ENCODE measurements around the gene SPRR1A.
"Not testable (repeated sequence)": the region's sequence is repeated elsewhere in the genome, so short reads cannot be mapped to it uniquely, and the experiment has no call there.

SPRR1A gene

DNA sequence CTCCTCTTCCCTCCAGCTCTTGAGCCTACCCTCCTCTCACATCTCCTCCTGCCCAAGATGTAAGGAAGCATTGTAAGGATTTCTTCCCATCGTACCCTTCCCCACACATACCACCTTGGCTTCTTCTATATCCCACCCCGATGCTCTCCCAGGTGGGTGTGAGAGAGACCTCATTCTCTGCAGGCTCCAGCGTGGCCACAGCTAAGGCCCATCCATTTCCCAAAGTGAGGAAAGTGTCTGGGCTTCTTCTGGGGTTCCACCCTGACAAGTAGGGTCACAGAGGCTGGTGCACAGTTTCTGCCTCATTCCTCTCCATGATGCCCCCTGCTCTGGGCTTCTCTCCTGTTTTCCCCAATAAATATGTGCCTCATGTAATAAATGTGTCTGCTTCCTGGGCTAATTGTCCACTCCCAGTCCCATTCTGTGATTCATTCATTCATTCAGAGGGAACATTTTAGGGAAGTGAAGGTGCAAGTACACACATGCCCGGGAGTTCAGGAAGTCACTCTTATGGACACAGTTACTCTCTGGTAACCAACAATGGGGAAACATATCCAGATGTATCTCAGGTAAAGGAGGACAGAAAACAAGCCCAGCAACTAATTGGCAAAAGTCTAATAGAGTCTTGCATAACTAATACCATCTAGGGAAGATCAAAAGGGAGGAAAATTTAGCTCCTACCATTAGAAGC lies 11.5 kb upstream of the SPRR1A start:
- DNase-seq (ENCODE audit: low spot score): no peak

- no peak for DNase-seq (ENCODE audit: low spot score)
Observed at GRCh38 chr1:152976688-152977087, 7.2 kb upstream of the SPRR1A start.

DNA sequence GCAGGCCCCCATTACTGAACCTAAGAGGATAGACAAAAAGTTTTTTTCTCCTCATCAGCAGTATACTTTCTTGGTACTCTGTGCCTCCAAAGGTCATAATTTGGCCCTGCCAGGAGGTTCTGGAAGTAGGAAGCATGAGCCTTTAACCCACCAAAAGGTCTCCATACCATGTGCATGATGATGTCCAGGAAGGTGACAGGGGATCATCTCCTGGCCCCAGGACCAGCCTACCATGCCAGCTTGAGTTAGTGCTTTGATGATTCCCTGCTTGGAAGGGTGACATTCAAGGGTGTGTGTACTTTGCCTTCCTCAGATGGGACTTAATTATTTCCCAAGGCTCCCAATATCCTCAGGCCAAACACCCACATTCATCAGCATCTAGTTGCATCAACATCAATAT lies 6.3 kb upstream of the SPRR1A start:
- DNase-seq (ENCODE audit: low spot score): no peak

DNA sequence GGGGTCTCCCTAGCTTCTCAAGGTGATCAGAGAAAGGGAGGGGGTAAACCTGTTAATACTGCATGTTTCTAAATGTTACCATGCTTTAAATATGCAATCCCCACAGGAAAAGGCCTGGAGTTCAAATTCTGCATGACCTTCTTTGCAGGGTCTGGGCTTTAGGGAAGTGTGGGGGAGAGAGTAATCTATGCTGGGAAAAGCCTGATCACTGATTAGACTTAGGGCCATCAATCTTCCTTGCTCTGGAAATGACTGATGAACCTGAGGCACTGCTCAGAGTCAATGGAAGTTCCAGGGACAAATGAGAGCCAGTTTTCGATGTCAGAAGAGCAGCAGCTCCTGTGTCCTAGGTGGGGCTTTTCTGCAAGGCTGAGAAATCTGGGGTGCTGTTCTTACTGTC lies 3.2 kb upstream of the SPRR1A start:
- no peak for DNase-seq (ENCODE audit: low spot score)

DNA sequence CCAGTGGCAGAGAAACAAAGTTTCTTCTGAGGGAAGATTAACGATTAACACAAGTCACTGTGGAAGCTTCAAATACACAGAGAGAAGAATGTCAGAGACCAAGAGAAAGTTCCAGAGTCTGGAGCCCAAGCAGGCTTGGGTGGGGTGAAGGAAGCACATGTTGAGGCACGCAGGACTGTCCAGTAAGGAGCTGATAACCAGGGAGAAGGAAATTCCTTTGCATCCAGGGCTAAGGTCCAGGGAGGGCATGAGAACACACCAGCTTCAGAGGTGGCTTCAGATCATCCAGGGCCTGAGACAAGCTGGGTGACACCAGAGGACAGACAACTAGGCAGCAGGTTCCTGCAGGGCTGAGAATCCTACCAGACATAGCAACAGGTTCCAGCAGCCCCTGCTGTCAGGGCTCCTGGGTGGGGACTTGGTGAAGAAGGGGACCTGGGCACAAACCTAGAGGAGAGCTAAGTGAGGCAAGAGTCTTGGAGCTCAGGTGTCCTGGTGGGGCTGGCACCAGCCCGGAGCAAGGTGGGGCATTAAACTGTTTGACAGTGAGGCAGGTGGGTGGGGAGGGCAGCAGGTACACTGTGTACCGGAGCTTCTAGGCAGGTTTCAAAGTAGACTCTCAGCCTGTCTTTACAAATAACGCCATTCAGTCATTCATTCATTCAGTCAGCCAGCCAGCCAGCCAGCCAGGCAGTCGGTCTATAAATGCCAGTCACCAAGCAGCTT lies 2.6 kb upstream of the SPRR1A start:
- DNase-seq (ENCODE audit: low spot score): no peak

DNA sequence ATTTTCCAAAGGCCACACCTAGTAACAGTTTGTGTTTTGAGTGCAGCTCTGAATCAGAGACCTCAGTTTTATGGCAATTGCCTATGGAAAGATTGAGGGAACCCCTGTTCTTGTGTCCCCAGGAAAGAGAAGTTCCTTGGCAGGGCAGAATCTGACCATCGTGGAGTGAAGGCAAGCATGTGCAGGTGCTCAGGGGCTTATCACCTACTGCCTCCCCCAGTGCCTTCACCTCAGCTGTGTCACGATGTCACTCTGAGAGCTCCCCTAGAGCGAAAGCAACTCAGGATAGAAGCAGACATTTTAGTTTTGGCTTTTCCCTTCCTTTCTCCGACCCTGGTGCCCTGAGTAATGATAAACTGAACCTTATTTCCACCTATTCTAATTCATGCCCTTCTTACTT lies 1.8 kb upstream of the SPRR1A start:
- no peak for DNase-seq (ENCODE audit: low spot score)

DNA sequence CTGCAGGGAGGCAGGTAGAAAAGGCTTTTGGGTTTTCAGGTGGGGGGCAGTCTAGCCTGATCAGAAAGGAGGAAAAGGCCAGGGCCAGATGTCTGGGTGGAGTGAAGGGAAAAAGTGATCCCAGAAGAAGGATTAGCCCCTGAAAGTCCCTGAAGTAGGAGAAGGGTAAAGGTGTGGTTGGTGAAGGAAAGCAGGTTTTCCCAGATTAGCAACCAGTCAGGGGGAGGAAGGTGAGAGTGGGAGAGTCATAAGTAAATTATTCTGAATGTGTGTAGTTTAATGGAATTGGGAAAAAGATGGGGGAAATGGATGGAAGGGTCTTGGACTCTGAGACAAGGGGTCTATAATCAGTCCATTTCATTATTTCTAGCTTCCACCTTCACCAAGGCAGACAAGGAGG lies 647 bp upstream of the SPRR1A start:
- DNase-seq (ENCODE audit: low spot score): no peak

DNA sequence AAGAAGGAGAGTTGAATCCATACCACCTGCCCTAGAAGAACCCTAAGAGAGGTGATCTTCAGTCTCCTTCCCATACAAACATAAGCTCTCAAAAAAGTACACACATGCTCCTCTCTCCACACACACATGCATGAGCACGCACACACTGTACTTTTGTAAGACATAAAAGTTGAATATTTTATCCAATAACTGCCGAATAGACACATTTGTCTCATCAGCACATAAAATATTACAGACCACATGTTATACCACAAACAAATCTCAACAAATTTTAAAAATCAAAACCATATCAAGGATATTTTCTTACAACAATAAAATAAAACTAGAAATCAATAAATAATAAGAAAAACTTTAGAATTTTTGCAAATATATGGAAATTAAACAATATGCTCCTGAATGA lies 2.7 kb downstream of the SPRR1A start:
- no peak for DNase-seq (ENCODE audit: low spot score)

DNA sequence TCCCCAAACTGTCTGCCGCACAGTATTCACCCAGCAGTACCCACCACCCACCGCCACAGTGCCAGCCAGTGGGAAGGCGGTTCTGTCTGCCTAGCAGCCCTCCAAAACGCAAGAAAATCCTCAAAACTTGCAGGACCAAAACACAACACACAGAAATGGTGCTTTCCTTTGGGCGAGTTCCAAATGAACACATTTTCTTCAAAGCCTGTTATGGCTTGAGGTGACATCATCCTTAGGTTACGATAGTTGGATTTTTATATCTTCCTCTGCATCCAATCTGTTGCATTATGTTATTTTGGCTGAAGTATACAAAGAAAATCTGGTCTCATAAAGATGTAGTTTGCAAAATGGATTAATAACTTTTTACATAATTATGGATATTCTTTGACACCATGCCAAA lies 9.3 kb downstream of the SPRR1A start:
- DNase-seq (ENCODE audit: low spot score): no peak

- DNase-seq (ENCODE audit: low spot score): no peak
Observed at GRCh38 chr1:152995842-152996241, 12.0 kb downstream of the SPRR1A start.

- DNase-seq (ENCODE audit: low spot score): no peak
Observed at GRCh38 chr1:152996633-152997400, 12.9 kb downstream of the SPRR1A start.

DNA sequence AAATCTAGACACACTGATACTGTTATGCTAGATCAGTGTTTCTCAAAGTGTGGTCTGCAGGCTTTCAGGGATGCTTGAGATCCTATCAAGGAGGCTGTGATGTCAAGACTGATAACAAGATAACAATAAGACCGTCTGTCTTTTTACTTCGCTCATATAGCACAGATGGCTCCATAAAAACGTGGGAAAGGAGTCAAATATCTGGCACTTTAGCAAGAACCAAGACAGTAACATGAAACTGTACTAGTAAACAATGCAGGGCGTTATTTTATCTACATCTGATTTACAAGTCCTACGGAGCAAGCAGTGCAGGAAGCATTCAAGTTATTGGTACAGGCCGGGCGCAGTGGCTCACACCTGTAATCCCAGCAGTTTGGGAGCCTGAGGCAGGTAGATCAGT lies 14.0 kb downstream of the SPRR1A start:
- DNase-seq (ENCODE audit: low spot score): no peak

DNA sequence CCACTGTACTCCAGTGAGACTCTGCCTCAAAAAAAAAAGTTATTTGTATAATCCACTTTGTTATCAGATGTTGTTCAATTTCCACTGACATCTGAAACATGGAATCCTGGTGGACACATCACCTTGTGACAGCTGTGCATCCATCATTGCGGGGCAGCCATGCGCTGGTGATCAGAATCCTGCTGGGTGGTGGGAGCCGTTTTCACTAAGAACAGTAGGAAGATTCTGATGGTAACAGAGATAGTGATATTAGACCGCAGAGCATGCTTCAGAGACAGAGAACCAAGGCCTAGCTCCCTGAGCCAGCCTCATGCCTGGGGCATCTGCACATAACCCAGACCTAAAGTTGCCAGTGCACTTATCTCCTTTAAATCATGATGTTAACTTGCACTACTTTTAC lies 14.6 kb downstream of the SPRR1A start:
- DNase-seq (ENCODE audit: low spot score): no peak

DNA sequence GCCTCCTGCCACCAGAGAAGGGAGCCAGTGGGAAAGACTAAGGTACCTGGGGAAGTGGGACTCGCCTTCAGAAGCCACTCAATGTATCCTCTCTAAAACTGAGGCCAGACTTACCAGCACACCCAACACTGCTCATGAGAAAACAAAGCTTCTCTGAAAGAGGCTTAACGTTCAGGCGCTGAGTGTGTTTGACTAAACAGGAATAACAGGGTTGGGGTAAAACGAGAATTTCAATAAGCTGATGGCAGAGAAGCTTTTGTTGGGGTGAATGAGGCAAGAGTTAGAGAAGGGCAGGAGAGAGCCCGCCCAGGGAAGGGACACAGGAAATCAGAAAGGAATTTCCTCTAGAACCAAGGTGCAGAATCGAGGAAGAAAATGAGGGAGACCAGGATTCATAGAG lies 15.9 kb downstream of the SPRR1A start:
- DNase-seq (ENCODE audit: low spot score): no peak

DNA sequence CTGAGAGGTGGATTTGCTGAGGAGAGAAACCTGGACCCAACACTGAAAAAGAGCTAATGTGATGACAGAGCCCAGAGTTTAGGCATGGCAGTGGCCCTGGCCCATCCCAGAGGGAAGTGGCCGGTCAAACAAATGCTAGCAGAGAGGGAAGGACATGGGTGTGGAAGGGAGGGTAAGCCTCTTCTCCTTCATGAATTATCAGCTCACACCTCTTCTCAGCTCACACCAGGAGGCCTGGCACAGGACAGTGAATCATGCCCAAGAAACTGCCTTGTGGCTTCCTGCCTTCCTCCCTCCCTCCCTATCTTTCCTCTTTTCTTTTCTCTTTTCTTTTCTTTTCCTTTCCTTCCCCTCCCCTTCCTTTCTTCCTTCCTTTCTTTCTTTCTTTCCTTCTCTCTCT lies 16.4 kb downstream of the SPRR1A start:
- no peak for DNase-seq (ENCODE audit: low spot score)

- no peak for DNase-seq (ENCODE audit: low spot score)
Observed at GRCh38 chr1:153001382-153001781, 17.5 kb downstream of the SPRR1A start, which contains the start of gene SPRR3. Gene SPRR3, plus strand, starts transcription at chr1:153001749. Its CDS starts 1,272 bp downstream, at chr1:153003021.

- not testable (repeated sequence) for DNase-seq (ENCODE audit: low spot score)
Observed at GRCh38 chr1:153011235-153011758, 27.4 kb downstream of the SPRR1A start.

GRCh38 chr1:153021829-153022228 lies 37.9 kb downstream of the SPRR1A start:
- DNase-seq (ENCODE audit: low spot score): not testable (repeated sequence)

DNA sequence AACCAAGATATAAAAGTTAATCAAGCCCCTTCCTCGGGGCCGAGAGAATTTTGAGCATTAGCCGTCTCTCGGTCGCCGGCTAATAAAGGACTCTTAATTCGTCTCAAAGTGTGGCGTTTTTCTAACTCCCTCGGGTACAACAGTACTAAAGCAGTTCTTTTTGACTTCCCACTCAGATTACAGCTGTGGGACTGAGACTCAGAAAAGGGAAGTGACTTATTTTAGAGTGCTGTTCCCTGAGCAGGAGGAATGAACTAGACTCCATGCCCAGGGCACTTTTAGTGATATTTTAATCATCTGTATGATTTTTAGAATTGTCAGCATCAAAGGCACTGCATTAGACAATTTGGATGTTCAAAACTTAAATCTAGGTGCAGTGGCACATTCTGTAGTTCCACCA lies 38.5 kb downstream of the SPRR1A start:
- DNase-seq (ENCODE audit: low spot score): not testable (repeated sequence)

- no peak for DNase-seq (ENCODE audit: low spot score)
Observed at GRCh38 chr1:153023109-153023508, 39.2 kb downstream of the SPRR1A start.

DNA sequence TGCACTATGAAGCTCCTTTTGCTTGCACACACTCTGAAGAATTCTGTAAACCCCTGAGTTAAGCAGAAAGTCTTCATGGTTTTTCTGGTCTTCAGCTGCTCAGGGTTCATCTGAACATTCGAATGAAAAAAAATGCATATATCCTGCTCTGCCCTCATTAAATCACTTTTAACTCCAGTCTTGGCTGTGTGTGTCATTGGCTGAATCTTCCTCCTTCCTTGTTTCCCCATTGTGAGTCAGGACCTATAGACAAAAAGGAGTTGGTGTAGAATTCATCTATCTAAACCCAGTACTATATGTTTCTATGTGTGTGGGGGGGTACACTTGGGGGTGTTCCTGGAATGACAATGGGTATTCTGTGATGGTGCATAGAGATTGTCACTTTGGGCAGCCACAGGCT lies 40.5 kb downstream of the SPRR1A start:
- DNase-seq (ENCODE audit: low spot score): no peak

DNA sequence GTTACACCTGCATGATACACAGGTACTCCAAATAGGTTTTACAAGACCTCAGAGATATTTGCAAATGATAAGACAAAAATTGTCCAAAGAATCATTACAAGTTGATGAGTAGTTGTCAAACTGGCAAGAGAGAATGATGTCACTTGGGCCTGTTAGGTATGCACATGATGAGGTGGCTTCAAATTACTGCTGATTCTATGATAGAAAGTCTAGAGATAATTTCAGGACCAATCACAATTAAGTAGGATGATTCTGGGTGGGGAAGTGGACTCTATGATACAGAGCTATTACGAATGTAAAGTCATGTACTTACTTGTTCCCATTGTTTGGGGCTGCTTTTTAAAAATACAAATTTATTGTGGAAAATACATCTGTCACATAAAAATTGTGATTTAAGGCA lies 41.9 kb downstream of the SPRR1A start:
- no peak for DNase-seq (ENCODE audit: low spot score)

- no peak for DNase-seq (ENCODE audit: low spot score)
Observed at GRCh38 chr1:153028766-153029165, 44.9 kb downstream of the SPRR1A start.
